GM18499 (cell line): Measurements from ENCODE around the gene SMAP2.

Source experiments
- ATAC-seq: cut with Tn5 transposase; IDR thresholded peaks from one replicate; pipeline ENCODE4 v1.9.1; 2021; ENCODE audit warnings: moderate number of reproducible peaks; ENCODE audit not compliant: insufficient read depth, unreplicated experiment

The SMAP2 gene

DNA sequence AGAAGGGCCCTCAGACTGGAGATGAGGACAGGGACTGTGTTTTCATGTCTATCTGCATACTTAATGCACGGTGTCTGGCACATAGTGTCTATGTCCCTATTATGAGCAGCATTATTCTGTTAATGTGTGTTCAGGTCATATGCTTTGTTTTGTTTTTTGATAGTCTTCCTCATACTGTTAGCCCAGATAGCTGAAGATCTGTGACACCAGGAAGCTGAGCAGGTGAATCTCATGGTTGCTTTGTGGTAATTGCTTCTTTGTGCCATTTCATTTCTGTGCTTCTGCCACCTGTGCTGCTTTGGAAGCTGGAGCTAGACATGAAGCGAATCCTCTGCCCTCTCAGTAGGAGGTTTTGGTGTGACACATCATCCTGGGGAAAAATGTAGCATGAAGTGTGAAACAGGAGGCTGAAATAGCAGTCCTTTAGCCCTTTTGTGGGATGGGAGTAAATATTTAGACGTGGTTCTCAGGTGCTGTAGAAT lies 15.8 kb downstream of the SMAP2 start:
- no peak for ATAC-seq

DNA sequence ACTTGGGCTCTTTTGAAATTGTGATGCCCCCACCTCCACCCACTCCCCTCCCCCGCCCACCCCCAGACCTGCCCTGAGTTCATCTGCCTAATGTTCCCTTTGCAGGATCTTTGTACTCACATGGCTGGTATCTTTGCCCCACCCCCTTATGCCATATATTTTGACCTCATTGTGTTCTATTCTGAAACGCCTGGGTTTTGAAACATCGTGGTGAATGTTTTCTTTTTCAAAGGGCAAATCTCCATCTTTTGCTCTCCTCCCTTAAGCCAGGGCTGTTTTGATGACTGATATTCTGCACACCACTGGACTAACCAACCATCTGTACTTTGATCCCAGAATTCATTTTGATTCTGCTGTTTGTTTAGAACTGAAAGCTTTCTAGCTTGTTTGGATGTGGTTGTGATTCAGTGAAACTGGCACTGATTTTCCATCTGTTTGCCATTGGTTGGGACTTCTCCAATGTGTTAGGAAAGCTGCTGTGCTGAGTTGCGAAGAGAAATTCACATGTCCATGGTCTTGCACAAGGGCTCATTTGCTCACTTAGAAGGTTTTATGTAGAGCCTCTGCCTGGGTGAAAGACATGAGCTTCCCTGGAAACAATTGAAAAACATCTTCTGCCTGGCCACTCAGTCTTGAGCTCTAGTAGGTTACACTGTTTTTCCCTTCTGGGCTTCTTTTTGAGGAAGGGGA lies 16.5 kb downstream of the SMAP2 start:
- ATAC-seq = no peak

DNA sequence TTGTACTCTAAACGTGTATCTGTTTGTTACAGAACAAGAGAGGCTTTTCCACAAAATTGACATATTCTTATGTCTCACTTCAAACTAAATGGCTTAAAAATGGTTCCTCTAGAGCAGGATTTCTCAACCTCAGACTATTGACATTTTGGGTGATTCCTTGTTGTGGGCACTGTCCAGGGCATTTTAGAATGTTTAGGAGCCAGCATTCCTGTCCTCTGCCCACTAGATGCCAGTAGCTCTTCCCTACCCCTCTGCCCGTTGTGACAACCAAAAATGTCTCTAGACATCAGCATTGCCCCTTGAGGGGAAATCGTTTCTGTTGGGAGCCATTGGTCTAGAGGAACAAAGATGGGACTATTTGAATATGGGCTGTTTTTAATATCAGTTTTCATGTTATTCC lies 17.3 kb downstream of the SMAP2 start:
- no peak for ATAC-seq

DNA sequence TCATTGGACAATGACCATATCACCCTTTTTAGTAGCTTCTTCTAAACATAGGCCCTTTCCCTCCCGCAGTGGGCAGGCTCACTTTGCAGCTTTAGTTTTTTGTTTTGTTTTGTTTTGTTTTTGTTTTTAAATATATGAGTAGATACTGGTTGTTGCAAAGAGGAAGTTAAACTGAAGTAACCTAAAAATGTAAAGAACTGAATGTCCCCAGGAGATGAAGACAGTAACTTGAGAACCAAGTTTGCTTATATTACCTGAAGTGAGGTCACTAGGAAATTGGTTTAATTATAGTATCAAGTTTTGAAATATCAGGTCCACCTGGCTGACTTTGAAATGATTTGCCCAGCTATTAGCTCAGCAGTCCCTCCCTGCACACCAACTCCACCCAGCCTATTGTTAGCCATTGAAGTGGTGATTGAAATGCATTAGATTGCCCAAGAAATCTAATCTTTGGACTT lies 18.2 kb downstream of the SMAP2 start:
- no peak for ATAC-seq

DNA sequence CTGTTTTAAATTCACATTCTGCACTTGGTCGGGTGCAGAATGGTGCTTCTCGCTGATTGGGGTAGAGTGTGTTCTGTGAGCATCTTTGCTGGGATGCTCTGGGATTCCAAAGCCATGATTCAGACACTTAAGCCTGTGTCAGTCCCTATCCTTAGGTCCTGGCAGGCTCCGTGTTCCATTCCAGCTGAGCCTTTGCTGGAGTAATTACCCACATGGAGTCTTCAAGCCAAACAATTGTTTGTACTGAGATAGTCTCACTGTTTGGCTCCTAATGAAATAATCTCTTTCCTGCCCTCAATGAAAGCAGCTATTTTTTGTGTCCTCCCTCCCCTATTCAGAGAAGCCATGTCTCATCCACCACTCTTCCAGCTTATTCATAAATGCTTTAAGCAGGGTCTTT lies 18.7 kb downstream of the SMAP2 start:
- ATAC-seq = no peak

DNA sequence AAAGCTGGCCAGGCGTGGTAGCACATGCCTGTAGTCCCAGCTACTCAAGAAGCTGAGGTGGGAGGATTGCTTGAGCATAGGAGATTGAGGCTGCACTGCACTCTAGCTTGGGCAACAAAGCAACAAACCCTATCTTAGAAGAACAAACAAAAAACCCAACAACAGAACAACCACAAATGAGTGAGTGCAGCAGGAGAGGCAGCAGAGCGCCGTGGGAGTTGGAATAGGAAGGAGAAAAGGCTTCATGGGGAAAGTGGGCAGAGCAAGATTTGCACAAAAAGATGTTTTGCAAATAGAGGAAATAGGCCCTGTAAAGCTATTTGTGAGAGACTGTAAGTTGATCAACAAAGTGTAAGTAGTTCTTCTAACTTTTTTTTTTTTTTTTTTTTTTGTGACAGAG lies 19.6 kb downstream of the SMAP2 start:
- ATAC-seq = no peak

DNA sequence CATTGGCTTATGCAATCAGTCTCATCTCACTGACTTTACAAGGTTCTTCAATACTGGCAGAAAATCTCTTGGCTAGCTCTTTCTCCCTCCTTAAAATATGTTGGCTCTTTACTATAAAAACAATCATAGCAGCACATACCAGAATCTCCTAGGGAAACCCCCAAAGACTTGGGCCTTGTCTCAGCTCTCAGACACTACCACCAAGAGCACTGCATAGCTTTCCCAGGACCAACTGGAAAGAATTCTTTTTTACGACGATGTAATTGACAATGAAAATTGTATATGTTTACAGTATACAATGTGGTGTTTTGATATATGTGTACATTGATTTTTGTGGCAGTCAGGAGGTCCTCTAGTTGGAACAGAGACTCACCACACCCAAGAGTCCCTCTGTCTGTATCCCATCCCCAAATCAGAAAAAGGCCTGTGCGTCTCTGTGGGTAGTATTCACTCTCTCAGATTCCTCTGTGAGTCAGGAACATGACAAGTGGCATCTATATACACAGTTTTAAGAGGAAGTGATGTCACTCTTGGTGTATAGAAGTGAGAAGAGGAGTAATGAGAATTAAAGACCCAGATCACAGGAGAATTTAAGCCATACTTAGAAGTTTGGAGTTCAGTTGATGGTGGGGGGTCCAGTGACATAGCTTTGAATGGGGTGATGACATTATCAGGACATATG lies 21.1 kb downstream of the SMAP2 start:
- ATAC-seq = no peak

DNA sequence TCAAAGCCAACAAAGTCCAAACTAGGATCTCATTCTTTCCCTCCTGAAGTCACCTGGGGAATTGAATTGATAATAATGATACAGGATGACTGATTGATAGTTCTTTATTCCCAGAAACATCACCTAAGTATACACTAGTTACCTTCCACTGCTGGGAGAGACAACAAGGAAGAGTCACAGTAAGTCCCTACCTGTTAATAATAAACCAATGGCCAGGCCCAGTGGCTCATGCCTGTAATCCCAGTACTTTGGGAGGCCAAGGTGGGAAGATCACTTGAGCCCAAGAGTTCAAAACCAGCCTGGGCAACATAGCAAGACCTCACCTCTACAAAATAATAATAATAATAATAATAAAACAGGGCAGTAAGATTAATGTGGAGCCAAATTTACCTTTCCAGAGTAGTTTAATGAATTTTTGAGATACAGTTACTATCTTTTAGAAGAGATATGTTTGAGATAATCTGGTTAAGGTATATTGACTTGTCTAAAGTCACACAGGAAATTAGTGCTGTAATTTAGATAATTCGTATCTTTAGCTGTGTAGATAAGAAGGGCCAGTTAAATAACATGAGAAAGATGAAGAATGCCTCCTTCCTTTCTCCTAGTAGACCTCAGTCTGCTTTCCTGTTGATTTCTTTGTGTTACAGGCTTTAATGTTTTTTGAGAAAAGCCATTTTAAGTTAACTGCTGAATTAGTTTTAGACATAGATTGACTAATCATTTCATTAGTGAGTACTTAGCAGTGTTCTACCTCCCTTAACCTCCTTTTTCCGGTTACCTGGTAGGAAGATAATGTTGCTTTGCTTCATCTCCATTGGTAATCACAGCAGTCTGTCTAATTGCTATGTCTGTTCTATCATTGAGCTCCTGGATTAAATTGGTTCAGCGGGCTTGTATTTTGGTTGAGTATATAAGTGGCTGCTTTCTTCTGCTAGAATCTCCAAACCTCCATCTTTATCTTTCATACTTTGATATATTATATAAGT lies 22.0 kb downstream of the SMAP2 start:
- no peak for ATAC-seq

DNA sequence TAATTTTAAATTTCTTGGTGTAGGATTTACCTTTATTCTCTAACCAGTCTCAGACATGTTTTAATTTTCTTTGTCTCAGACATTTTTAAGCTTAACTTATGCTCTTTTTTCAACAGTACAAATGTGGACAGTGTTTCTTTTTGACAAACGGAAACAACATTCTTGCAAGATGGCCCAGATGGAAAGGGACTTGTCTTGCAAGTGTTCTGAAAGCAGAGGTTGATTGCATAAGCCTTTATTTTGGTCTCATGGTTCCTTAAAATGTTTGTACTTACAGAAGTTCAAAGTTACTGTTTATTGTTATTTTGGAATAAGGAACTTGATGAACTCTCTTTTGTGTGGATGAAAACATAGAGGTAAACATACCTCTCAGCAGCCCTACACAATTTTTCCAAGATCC lies 22.9 kb downstream of the SMAP2 start:
- ATAC-seq = no peak

DNA sequence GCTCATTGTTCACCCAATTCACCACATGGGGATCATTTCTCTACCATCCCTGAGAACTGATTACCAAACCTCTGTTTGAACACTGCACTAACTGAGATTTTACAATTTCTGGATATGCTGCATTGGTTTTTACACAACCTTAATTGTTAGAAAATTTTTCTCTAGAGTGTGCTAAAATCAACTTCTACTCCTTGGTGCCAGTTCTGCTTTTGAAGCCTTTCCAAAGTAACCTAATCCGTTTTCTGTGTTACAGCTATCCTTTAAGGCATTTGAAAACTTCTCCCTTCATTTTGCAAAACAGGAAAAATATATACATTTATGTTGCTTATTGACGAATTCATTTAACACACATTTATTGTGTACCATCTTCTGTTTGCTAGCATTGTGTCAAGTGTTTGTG lies 23.7 kb downstream of the SMAP2 start:
- no peak for ATAC-seq

DNA sequence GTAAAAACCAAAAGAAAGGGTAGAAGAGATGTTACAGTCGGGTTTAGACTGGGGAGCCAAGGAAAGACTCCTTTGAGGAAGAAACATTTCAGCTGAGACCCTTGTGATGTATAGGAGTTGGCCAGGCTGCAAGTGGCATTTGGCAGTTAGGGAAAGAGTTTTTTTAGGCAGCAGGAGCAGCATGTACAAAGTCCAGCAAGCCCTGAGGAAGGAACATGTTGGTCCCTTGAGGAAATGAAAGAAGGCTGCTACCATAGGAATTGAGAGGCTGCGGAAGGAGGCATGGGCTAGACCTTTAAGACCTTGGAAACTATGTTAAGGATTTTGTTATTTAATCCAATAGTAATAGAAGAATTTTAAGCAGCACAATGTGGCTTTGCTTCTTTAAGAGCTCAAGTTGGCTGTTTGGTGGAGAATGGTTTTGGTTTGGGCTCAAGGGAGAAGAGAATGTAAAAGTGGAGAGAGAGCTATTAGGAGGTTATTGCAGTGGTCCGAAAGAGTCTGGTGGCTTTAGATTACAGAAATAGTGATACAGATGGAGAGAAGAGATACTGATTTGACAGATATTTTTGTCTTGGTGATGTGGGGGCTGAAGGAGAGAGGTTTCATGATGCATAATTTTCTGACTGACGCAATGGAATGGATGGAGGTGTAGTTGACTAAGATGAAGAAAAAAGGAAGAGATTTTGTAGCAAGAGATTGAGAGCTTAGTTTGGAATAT lies 26.6 kb downstream of the SMAP2 start:
- no peak for ATAC-seq

DNA sequence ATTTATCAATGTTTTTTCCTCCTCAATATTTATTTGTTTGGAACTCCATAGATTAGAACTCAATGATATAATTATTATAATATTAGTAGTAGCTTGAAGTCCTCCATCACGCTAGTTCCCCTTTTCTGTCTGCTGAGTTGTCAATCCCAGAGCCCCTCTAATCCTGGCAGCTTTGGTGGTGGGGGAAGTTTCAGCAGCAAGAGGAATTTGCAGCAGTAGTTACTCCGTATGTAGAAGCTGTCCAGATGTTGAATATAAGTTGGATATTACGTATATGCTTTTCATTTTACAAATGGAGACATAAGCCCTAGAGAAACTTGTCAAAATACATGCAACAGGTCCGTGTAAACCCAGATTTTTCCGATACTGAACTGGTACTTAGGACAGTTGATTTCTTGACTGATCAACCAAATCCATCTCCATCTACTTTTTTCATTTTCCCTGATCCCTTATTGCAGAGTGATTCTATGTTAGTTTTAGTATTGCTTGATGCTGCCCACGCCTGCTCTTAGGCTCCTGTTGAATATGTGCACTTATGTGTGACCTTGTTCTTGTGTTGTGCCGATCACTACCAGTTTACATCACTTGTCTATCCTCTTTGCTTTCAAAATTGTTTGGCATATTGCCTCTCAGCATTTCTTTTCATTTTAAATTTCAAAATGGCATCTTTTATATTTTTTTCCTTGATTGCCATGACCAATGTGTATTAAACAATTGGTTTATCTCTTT lies 28.1 kb downstream of the SMAP2 start:
- no peak for ATAC-seq

DNA sequence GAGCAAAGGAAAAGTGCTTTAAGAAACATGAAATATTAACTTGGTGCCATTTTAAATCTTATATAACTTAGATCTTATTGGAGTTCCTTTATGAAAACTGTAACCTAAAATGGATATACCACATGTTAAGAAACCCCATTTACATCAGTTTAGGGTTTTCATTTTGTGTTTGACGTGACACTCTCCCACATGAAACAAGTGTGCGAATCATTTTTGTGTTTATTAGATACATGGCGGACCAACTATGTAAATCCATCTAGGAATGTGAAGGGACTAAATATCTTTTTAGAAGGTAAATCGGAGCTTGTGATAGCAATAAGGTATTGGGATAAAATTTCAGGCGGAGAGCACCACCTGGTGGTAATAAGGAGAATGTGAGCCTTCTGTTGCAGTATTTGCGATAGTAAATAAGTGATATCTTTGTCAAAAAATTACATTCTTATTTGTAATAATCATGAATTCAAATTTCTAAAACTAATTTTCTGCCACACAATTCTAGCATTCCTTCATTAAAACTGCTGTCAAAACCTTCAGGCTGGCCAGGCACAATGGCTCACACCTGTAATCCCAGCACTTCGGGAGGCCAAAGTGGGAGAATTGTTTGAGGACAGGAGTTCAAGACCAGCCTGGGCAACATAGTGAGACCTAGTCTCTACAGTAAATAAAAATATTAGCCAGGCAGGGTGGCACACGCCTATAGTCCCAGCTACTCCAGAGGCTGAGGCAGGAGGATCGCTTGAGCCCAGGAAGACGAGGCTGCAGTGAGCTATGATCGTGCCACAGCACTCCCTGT lies 31.3 kb downstream of the SMAP2 start:
- no peak for ATAC-seq

DNA sequence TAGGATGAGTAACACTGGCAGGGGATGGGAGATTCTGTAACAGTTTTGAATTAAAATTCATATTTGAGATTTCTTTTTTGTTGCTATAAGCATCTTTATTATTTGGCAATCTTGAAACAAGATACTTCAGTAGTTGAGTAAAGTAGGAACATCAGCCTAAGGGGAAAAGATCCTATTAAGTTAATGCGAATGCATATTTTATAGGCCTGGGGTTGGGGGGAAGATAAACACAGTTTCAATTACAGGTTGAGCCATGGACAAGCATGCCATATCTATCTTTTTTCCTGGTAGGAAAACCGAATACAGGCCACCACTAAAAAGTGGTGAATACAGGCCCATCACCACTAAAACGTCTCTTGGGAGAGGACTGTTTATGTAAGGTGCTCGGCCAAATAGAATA lies 32.3 kb downstream of the SMAP2 start:
- no peak for ATAC-seq

DNA sequence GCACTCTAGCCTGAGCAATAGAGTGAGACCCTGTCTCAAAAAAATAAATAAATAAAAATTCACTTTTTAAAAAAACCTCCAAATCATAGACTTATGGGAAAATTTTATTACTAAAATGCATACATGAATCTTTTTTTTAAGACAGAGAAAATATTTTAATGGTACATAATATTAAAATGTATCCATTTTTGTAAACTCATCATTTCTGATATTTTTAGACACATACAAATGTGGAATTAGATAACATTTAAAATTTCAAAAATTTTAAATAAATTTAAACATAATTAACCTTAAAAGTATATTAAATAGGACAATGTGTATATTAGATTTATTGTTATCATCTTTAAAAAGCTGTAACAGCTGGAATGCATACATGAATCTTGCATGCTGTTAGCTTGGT lies 33.9 kb downstream of the SMAP2 start:
- no peak for ATAC-seq

DNA sequence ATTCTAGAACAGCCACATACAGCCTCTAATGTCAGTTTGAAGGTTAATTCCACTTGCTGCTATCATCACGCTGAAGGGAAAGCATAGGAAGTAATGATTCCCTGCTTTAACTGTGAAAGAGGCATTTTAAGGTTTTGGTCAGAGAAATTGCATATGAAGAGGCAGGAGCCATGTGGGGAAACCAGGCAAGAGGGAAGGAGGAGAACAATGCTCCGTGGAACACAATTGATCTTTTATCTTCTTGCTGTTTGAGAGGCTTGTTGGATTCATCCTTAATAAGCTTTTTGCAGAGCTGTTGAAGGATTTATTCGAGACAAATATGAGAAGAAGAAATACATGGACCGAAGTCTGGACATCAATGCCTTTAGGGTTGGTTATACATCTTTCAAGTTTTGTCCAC lies 35.9 kb downstream of the SMAP2 start:
- ATAC-seq = no peak

DNA sequence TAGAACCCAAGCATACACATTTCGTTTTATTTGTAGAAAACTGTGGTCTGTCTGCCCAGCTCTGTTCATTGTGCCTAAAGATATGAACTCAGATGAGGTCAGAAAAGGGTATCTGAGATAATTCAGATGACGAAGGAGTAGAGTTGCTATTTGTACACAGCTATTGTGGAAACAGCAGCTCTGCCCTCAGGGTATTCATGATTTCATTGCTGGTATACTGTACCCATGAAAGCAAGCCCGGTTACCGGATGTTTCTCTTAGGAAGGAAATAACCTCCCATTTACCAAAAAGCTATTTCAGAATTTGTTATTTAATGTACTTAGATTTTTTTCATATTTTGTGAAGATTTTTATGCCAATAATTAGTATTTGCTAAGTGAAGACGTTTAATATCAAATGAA lies 37.8 kb downstream of the SMAP2 start:
- ATAC-seq = no peak

DNA sequence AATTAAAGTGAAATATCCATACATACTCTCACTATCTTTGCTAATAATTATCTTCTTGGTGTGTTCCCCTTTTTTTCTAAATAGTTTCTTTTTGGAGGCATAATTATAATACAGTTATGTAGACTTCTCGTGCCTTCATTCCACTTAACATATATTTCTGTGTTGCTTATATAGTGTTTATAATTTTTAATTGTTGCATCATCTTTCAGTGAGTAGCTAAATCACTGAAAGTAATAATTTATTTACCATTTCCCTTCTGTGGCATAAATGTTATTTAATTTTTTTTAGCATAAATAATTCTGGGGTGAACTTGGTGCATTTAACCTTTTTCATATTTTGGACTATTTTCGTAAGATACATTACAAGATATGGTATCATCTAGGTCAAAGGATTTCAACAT lies 38.3 kb downstream of the SMAP2 start:
- no peak for ATAC-seq
